GM21786 (cell line): ENCODE measurements around the gene NOX3.
"Not testable (repeated sequence)": the region's sequence is repeated elsewhere in the genome, so short reads cannot be mapped to it uniquely, and the experiment has no call there.

Experiments used
- ATAC-seq: cut with Tn5 transposase; IDR thresholded peaks from one replicate; pipeline ENCODE4 v1.9.1; 2021; ENCODE audit not compliant: unreplicated experiment

NOX3 gene

DNA sequence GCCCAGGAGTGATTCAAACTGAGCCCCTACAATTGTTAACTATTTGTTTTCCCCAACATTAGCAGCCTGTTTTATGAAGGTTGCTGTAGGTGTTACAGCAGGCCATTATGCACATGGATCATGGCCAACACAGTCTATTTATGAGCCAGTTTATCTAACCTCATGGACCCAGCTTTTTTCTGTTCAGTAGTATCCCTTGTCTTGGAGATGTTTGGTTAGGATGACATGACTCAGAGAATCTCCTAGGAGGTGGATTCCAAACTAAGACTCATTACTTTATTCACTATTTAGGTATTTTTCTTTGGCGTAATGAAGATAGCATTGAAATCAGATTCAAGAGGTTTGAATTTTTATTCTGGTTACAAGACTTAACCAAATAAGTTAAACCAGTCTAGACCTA, 78.6 kb downstream of the NOX3 start:
- no peak for ATAC-seq

DNA sequence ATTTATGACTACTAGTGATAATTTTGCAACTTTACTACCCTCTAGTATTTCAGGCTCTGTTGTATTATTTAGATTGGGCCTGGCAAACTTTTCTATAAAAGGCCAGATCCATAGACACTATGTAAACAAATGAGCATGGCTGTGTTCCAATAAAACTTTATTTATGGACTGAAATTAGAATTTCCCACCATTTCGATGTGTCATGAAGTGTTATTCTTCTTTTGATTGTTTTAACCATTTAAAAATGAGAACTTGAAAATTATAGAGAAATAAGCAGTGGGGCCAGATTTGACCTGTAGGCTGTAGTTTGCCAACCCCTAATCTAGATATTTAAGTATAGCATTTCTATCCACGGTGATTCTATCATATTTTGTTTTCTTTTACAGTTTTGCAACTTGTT, 79.8 kb downstream of the NOX3 start:
- no peak for ATAC-seq

GRCh38 chr6:155374681-155375080, 81.0 kb downstream of the NOX3 start:
- no peak for ATAC-seq

GRCh38 chr6:155373276-155373675, 82.4 kb downstream of the NOX3 start:
- ATAC-seq = no peak

DNA sequence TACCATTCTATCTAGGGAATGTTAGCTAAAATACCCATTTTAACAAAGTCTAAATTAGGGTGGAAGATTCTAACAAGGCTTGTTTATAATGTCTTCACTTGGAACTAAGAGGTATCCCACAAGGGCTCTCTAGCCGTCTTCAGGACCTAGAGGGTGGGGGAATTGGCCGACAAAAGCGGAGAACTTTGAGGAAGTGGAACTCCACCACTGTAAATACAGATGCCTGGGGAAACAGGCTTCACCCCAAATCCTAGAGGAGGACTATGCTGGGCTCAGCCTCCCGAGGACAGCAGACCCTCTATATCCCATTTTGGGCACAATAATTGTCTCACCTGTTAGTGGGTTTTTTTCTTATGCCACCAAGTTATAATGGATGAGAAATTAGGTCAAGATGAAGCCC, 83.4 kb downstream of the NOX3 start:
- no peak for ATAC-seq

DNA sequence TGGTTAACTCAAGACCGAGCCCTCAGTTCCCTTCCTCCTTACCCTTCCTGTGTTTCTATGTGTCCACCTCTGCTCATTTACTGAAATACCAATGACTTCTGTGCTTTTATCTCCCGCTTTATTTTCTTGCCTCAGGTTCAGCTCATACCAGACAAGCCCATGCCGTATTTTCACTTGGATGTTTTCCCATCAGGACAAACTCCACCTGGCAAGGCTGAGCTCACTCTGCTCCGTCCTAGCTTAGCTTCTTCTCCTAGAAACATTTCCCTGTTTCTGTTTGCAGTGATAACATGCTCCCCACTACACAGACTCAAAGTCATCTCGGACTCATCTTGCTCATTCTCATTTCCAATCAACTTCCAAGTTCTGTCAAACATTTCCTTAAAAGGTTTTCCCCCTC, 84.4 kb downstream of the NOX3 start:
- no peak for ATAC-seq

DNA sequence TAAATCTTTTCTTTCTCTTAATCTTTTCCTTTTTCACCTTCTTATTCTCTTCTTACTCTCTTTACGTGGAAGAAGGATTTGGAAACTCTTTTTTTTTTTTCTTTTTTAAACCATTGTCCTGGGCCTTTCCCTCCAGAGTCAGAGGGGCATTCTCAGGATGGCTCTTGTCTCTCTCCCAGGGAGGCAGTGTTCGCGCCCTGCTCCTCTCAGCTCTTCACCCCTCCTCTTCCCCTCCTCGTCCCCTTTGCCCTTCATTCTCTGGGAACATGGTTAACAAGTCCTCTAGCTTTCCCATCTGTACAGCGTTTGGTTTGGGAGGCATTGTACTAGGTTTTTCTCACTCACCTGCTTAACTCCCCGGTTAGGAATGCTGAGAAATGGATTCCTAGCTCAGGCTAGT, 89.3 kb downstream of the NOX3 start:
- no peak for ATAC-seq

- no peak for ATAC-seq
These were observed 90.7 kb downstream of the NOX3 start for GRCh38 chr6:155364844-155365437.

- not testable (repeated sequence) for ATAC-seq
These were observed 91.6 kb downstream of the NOX3 start for GRCh38 chr6:155364021-155364420.

DNA sequence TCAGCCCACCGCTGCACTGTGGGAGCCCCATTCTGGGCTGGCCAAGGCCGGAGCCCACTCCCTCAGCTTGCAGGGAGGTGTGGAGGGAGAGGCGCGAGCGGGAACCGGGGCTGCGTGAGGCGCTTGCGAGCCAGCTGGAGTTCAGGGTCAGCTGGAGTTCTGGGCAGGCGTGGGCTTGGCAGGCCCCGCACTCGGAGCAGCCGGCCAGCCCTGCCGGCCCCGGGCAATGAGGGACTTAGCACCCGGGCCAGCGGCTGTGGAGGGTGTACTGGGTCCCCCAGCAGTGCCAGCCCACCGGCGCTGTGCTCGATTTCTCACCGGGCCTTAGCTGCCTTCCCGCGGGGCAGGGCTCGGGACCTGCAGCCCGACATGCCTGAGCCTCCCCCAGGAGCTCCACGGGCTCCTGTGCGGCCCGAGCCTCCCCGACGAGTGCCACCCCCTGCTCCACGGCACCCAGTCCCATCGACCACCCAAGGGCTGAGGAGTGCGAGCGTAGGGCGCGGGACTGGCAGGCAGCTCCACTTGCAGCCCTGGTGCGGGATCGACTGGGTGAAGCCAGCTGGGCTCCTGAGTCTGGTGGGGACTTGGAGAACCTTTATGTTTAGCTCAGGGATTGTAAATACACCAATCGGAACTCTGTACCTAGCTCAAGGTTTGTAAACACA, 92.5 kb downstream of the NOX3 start:
- not testable (repeated sequence) for ATAC-seq

- no peak for ATAC-seq
These were observed 101.5 kb downstream of the NOX3 start for GRCh38 chr6:155354167-155354566.

- ATAC-seq = no peak
These were observed 102.8 kb downstream of the NOX3 start for GRCh38 chr6:155352811-155353210.

DNA sequence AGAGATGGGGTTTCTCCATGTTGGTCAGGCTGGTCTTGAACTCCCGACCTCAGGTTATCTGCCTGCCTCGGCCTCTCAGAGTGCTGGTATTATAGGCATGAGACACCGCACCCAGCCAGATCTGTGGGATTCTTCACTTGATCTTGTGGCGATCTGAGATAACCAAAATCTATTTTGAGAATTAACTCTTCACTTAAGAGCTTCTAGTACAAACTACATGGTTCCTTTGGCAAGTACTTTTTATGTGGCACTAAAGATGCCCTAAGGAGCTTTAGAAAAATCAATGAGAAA, 103.6 kb downstream of the NOX3 start:
- no peak for ATAC-seq

GRCh38 chr6:155351273-155352129, 104.1 kb downstream of the NOX3 start:
- peak; percentile 98 for ATAC-seq

DNA sequence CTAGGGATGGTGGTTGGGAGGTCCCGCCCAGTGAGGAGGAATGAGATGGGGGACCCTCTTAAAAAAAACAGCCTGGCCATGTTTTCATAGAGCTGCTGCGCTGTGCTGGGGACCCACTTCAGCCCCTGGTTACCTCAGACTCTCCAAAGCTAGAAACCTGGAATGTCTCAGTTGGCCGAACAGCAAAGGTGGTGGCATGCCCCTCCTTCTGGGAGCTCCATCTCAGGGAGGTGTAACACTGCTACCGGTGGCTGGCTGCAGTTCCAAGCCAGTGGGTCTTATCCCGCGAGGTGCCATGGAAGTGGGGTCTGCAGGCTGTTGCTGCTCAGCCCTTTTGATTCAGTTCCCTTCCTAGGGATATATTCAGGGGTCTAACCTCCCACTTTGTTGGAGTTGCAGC, 105.7 kb downstream of the NOX3 start:
- ATAC-seq = no peak

DNA sequence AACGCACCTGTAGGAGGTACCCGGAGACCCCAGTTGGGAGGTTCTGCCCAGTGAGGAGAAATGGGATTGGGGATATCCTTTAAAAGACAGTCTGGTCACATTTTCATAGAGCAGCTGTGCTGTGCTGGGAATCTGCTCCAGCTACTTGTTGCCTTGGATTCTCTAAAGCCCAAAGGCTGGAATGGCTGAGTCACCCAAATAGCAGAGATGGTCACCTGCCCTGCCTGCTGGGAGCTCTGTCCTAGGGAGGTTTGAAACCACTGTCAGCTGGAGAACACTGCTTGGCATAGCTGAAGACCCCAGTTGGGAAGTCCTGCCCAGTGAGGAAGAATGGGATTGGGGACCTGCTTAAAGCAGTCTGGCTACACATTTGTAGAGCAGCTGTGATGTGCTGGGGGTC, 106.5 kb downstream of the NOX3 start:
- ATAC-seq = no peak

- no peak for ATAC-seq
These were observed 107.8 kb downstream of the NOX3 start for GRCh38 chr6:155347800-155348199.

- no peak for ATAC-seq
These were observed 108.7 kb downstream of the NOX3 start for GRCh38 chr6:155346957-155347356.
